Upper lobe of left lung (tissue), 4 donors: ENCODE results near the gene KLK15.

Source experiments
- POLR2AphosphoS5 ChIP-seq, 2 donors: sonication (generic); formaldehyde crosslinking; IDR thresholded peaks; one replicate each; pipeline ENCODE4 v1.5.1; 2017; ENCODE audit warnings: antibody characterized with exemption in 2 of 2
- TF ChIP-seq, protein P1 (sequence below), 6 experiments: fragments of 450-650 bp in 4 of 6; fragments of 200-600 bp in 2 of 6; sonication (generic) in 2 of 6; IDR thresholded peaks; one replicate each; pipeline ENCODE4 v1.5.1; 2016 to 2019; ENCODE audit warnings: antibody characterized with exemption in 6 of 6

DNA sequence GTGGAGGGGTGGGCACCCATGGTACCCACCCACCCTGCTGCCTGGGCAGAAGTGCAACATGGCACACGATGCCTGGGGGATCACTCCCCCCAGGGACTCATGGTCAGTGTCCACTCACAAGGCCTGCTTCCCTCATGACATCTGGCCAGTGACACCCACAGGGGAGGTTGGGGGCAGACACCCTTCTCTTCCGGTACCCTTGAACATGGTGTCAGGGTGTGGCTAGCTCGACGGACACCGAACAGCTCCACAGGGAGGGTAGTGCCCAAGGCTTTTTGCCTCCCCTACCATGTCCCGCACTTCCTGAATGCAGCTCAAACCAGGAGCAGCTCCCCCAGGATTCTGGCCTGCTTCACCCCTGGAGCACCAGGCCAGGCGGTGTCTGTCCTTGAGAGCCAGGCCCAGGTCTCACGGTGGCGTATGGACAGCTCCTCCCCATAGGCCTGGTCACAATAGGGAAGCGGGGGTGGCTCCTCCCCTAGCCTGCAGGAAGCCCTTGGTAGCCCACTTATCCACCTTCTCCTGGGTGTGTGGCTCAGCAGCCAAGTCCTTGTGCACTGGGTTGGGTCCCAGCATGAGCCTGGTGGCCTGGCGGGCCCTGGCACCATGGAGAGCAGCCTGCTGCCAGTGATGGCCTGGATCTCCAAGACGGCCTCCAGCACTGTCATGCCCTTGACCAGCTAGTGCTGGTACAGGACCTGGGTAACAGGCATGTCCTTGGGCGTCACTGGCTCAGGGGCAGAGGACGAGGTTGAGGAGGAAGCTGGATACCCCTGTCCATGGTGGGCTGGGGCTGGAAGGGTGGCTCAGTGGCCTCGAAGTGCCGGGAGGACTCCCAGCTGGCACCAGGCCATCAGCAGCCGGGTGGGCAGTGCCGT is 35.4 kb downstream of the KLK15 start:
- TF ChIP-seq, protein P1, sequence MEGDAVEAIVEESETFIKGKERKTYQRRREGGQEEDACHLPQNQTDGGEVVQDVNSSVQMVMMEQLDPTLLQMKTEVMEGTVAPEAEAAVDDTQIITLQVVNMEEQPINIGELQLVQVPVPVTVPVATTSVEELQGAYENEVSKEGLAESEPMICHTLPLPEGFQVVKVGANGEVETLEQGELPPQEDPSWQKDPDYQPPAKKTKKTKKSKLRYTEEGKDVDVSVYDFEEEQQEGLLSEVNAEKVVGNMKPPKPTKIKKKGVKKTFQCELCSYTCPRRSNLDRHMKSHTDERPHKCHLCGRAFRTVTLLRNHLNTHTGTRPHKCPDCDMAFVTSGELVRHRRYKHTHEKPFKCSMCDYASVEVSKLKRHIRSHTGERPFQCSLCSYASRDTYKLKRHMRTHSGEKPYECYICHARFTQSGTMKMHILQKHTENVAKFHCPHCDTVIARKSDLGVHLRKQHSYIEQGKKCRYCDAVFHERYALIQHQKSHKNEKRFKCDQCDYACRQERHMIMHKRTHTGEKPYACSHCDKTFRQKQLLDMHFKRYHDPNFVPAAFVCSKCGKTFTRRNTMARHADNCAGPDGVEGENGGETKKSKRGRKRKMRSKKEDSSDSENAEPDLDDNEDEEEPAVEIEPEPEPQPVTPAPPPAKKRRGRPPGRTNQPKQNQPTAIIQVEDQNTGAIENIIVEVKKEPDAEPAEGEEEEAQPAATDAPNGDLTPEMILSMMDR (IDR thresholded peaks at IDR 0.05) = no peak
- TF ChIP-seq POLR2AphosphoS5 (IDR thresholded peaks at IDR 0.05) = no peak
